ENCODE results near the gene EFCAB10.

GRCh38 chr7:105612806-105613205, 31.5 kb upstream of the EFCAB10 start:
- TF ChIP-seq CTCF (conservative IDR thresholded peaks at IDR 0.05; ENCODE audit: low read length) = no peak
- TF ChIP-seq EZH2phosphoT487 (IDR thresholded peaks at IDR 0.05; ENCODE audit: borderline replicate concordance) = no peak

All from Loucy (cell line).